Adrenal gland (tissue), 5 donors: Measurements from ENCODE around the gene CFAP58.

Experiments used
- POLR2A ChIP-seq, 2 donors: fragments of 450-650 bp; IDR thresholded peaks; one replicate each; pipeline ENCODE4 v1.6.1; 2017; ENCODE audit warnings: antibody characterized with exemption in 2 of 2, mild to moderate bottlenecking in 2 of 2, moderate library complexity in 1 of 2
- TF ChIP-seq, protein P1 (sequence below), 6 experiments: fragments of 450-650 bp in 4 of 6; fragments of 200-600 bp in 2 of 6; sonication (generic) in 1 of 6; IDR thresholded peaks; 1 replicate in 5 of 6; 2 replicates in 1 of 6; pipeline versions ENCODE4 v1.5.1 to v1.8.0; 2016 to 2021; ENCODE audit warnings: antibody characterized with exemption in 6 of 6, mild to moderate bottlenecking in 2 of 6, moderate library complexity in 1 of 6
- donor health status: DM: no; HTN: no; CAD: no.

DNA sequence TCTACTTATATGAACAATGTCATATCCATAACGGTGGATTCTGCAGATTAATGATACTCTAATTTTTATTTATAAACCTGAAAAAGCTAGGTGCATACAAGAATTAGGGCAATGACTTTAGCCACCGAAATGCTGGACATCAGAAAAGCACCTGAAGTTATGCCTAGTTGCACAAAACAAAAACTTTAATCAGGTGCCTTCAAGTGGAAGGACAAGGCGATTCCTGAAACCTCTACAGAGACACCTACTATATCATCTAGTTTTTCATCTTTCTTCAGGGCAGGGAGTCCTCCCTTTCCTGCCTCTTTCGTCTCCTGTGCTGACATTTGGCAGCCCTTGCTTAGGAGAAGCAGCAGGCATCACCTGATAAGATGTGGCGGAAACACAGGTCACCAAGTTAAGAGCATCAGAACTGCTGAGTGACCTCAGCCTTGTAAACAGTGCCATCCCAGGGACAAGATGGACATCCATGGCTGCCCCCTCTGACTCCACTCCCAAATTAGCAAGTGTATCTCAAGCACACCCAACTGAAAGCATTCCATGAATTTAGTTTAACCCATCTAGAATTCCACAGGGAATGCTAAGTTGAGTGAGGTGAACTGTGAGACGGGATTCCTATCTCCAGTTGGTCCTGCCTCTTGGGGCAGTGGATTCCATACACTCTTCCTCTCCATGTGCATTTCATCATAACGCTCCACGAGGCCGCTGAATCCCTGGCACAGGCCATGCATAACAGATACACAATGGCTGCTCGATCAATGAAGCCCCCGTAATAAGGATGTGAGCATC, 21.2 kb upstream of the CFAP58 start:
- TF ChIP-seq, protein P1, sequence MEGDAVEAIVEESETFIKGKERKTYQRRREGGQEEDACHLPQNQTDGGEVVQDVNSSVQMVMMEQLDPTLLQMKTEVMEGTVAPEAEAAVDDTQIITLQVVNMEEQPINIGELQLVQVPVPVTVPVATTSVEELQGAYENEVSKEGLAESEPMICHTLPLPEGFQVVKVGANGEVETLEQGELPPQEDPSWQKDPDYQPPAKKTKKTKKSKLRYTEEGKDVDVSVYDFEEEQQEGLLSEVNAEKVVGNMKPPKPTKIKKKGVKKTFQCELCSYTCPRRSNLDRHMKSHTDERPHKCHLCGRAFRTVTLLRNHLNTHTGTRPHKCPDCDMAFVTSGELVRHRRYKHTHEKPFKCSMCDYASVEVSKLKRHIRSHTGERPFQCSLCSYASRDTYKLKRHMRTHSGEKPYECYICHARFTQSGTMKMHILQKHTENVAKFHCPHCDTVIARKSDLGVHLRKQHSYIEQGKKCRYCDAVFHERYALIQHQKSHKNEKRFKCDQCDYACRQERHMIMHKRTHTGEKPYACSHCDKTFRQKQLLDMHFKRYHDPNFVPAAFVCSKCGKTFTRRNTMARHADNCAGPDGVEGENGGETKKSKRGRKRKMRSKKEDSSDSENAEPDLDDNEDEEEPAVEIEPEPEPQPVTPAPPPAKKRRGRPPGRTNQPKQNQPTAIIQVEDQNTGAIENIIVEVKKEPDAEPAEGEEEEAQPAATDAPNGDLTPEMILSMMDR (IDR thresholded peaks at IDR 0.05): no peak
- TF ChIP-seq POLR2A (IDR thresholded peaks at IDR 0.05): no peak
